K562 (cell line): ENCODE results near the gene MEAK7. TPM values are rescaled to one million over a fixed set of nuclear protein-coding genes. Genes with fewer than 3 reads are reported as not detected.

Source experiments
- ATAC-seq: fragments of 200-7000 bp; cut with Tn5 transposase; 3 replicates; pipeline ENCODE4 v1.9.1; 2020; ENCODE audit warnings: moderate library complexity
- BruUV-seq: library from RNA; stranded (reverse); fragments of 400-500 nt; replicated peaks from 2 replicates; lab custom pipeline; 2021; lab: Mats Ljungman, UMichigan
- CTCF ChIA-PET: fragments of 300-600 bp; formaldehyde crosslinking; extraction: SDS; loops from one replicate; lab custom pipeline; 2021; ENCODE audit warnings: low intra/inter-chr PET ratio; lab: Yijun Ruan, JAX
- POLR2A ChIA-PET: fragments of 300-600, 350-650 bp; sonication (Branson Sonifier 250); formaldehyde crosslinking; extraction: SDS; loops from one replicate; lab custom pipeline; 2021; ENCODE audit warnings: antibody characterized with exemption, inconsistent platforms; lab: Yijun Ruan, JAX
- DNase-seq, 4 experiments: peaks; one replicate each; pipeline versions ENCODE4 v3.0.0 to v3.0.0-alpha.2; 2011 to 2018; ENCODE audit warnings: low spot score in 3 of 4, mixed read lengths in 3 of 4; ENCODE audit errors: extremely low read depth in 1 of 4
- FAIRE-seq: peaks from 2 replicates; lab custom pipeline; 2011; peaks lifted over from hg19 to GRCh38; lab: Jason Lieb, UNC
- H2AFZ ChIP-seq: 2 replicates; pipeline ENCODE4 v1.6.0; 2011; ENCODE audit warnings: low read depth, low read length, control low read depth, inconsistent platforms
- H3K27ac ChIP-seq: fragments of 200-600 bp; 3 replicates; pipeline ENCODE4 v1.8.0; 2011; ENCODE audit warnings: low read depth, mild to moderate bottlenecking, control low read depth, inconsistent platforms, low read length, moderate library complexity, mixed read lengths; ENCODE audit errors: extremely low read depth
- H3K27me3 ChIP-seq, 2 experiments: fragments of 300-600 bp in 1 of 2; 2 replicates in 1 of 2; 3 replicates in 1 of 2; pipeline versions ENCODE4 v1.6.0 to v1.8.0; 2011; ENCODE audit warnings: inconsistent platforms in 2 of 2, low read length in 2 of 2, mild to moderate bottlenecking in 1 of 2, mixed read lengths in 1 of 2, moderate library complexity in 1 of 2; ENCODE audit not compliant: control insufficient read depth in 2 of 2, insufficient read depth in 2 of 2
- H3K36me3 ChIP-seq: fragments of 300-600 bp; 3 replicates; pipeline ENCODE4 v1.8.0; 2011; ENCODE audit warnings: mild to moderate bottlenecking, low read length, inconsistent platforms; ENCODE audit not compliant: control insufficient read depth, insufficient read depth
- H3K4me1 ChIP-seq, 2 experiments: fragments of 200-600 bp in 1 of 2; replicated peaks in 1 of 2; 2 replicates in 1 of 2; 3 replicates in 1 of 2; pipeline versions ENCODE4 v1.5.1 to v1.8.0; 2011; ENCODE audit warnings: inconsistent platforms in 2 of 2, low read length in 2 of 2, mild to moderate bottlenecking in 1 of 2, mixed read lengths in 1 of 2, moderate library complexity in 1 of 2; ENCODE audit not compliant: control insufficient read depth in 2 of 2, insufficient read depth in 2 of 2
- H3K4me2 ChIP-seq: 2 replicates; pipeline ENCODE4 v1.6.1; 2011; ENCODE audit warnings: low read length, control low read depth, inconsistent platforms, mixed read lengths; ENCODE audit not compliant: insufficient read depth
- H3K4me3 ChIP-seq: fragments of 200-600 bp; sonication (generic), shearing (Covaris generic); 2 replicates; pipeline ENCODE4 v1.5.1; 2016; ENCODE audit warnings: control low read depth, inconsistent platforms
- H3K79me2 ChIP-seq: fragments of 200-600 bp; 3 replicates; pipeline ENCODE4 v1.8.0; 2011; ENCODE audit warnings: low read length, inconsistent platforms; ENCODE audit not compliant: control insufficient read depth, insufficient read depth
- H3K9ac ChIP-seq, 2 experiments: 2 replicates each; pipeline versions ENCODE4 v1.6.0 to v1.6.1; 2011; ENCODE audit warnings: low read depth in 2 of 2, low read length in 2 of 2, control low read depth in 1 of 2, inconsistent platforms in 1 of 2, mild to moderate bottlenecking in 1 of 2, mixed read lengths in 1 of 2; ENCODE audit not compliant: insufficient read depth in 1 of 2
- H3K9me1 ChIP-seq: one replicate; pipeline ENCODE4 v1.6.0; 2011; ENCODE audit warnings: inconsistent platforms, mild to moderate bottlenecking, low read length, moderate library complexity; ENCODE audit not compliant: control insufficient read depth, insufficient read depth
- H3K9me3 ChIP-seq: replicated peaks from 2 replicates; pipeline ENCODE4 v1.5.1; 2011; ENCODE audit warnings: low read depth, low read length, inconsistent platforms; ENCODE audit not compliant: control insufficient read depth, insufficient read depth
- H4K20me1 ChIP-seq: replicated peaks from 2 replicates; pipeline ENCODE4 v1.6.1; 2011; ENCODE audit warnings: low read length, inconsistent platforms, mixed read lengths; ENCODE audit not compliant: control insufficient read depth, insufficient read depth
- BMI1 ChIP-seq: fragments of 150-350 bp; IDR thresholded peaks from 2 replicates; pipeline ENCODE4 v1.6.1; 2014; ENCODE audit warnings: low read length
- C11orf30 ChIP-seq: fragments of 450-650 bp; IDR thresholded peaks from 2 replicates; pipeline ENCODE4 v1.6.1; 2016; ENCODE audit warnings: low read depth, mild to moderate bottlenecking
- ETV1 ChIP-seq: fragments of 450-650 bp; conservative IDR thresholded peaks from 2 replicates; pipeline ENCODE4 v1.6.1; 2016; ENCODE audit warnings: missing genetic modification characterization, control low read depth, low read depth, missing compliant biosample characterization
- HSF4 ChIP-seq: fragments of 250-450 bp; sonication (Bioruptor Pico); IDR thresholded peaks from 2 replicates; pipeline ENCODE4 v2.1.2; 2022; ENCODE audit warnings: mild to moderate bottlenecking, moderate library complexity, borderline replicate concordance
- LARP7 ChIP-seq: fragments of 450-650 bp; IDR thresholded peaks from 2 replicates; pipeline ENCODE4 v1.6.1; 2016
- MECOM ChIP-seq: fragments of 250-450 bp; sonication (Bioruptor Pico); IDR thresholded peaks from 2 replicates; pipeline ENCODE4 v1.8.0; 2022; ENCODE audit warnings: inconsistent platforms
- MTA2 ChIP-seq: fragments of 450-650 bp; IDR thresholded peaks from 2 replicates; pipeline ENCODE4 v1.6.1; 2016; ENCODE audit warnings: low read depth
- NELFE ChIP-seq: IDR thresholded peaks from 2 replicates; pipeline ENCODE4 v1.6.1; 2011; ENCODE audit warnings: mild to moderate bottlenecking; ENCODE audit not compliant: insufficient read depth, insufficient read length
- NRF1 ChIP-seq, 2 experiments: fragments of 450-650 bp; IDR thresholded peaks in 1 of 2; conservative IDR thresholded peaks in 1 of 2; 2 replicates each; pipeline ENCODE4 v1.6.1; 2014; ENCODE audit warnings: mild to moderate bottlenecking in 2 of 2
- PREB ChIP-seq: sonication (generic); formaldehyde crosslinking; IDR thresholded peaks from 2 replicates; pipeline ENCODE4 v1.8.1; 2023; ENCODE audit warnings: mild to moderate bottlenecking, missing genetic modification reagents
- PRPF4 ChIP-seq: fragments of 200-400 bp; formaldehyde crosslinking; IDR thresholded peaks from one replicate; pipeline ENCODE4 v1.6.1; 2017; ENCODE audit warnings: low read length, low read depth, mild to moderate bottlenecking; ENCODE audit not compliant: insufficient read depth, poor library complexity, severe bottlenecking
- RB1 ChIP-seq: fragments of 450-650 bp; IDR thresholded peaks from 2 replicates; pipeline ENCODE4 v1.6.1; 2017; ENCODE audit warnings: low read depth, mild to moderate bottlenecking
- SIRT6 ChIP-seq: IDR thresholded peaks from one replicate; pipeline ENCODE4 v1.6.1; 2012; ENCODE audit warnings: low read depth, mild to moderate bottlenecking, control low read depth, inconsistent platforms, low read length, moderate library complexity
- SMARCA4 ChIP-seq: fragments of 450-650 bp; IDR thresholded peaks from 2 replicates; pipeline ENCODE4 v1.6.1; 2016
- SNAPC5 ChIP-seq: fragments of 250-450 bp; sonication (Bioruptor Pico); IDR thresholded peaks from 2 replicates; pipeline ENCODE4 v1.8.0; 2021; ENCODE audit warnings: moderate library complexity, mild to moderate bottlenecking, inconsistent platforms
- SNIP1 ChIP-seq: fragments of 450-650 bp; IDR thresholded peaks from 2 replicates; pipeline ENCODE4 v1.7.1; 2017; ENCODE audit warnings: low read depth, mild to moderate bottlenecking
- SREBF1 ChIP-seq: fragments of 150-350 bp; IDR thresholded peaks from 2 replicates; pipeline ENCODE4 v1.6.1; 2014; ENCODE audit warnings: antibody characterized with exemption, low read depth, low read length, borderline replicate concordance
- TSC22D4 ChIP-seq: fragments of 450-650 bp; IDR thresholded peaks from 2 replicates; pipeline ENCODE4 v1.6.1; 2016; ENCODE audit warnings: missing genetic modification characterization, missing biosample characterization, control low read depth
- ZMIZ1 ChIP-seq, 2 experiments: fragments of 150-350 bp in 1 of 2; IDR thresholded peaks; 2 replicates each; pipeline ENCODE4 v1.6.1; 2012 to 2016; ENCODE audit warnings: low read depth in 2 of 2, low read length in 2 of 2, mild to moderate bottlenecking in 1 of 2, moderate library complexity in 1 of 2
- WGBS: fragments of 100-300 bp; shearing (Covaris generic); methylation state at CpG from one replicate; pipeline ENCODE4 v1.1.6; 2016; ENCODE audit warnings: low coverage, mixed read lengths; ENCODE audit not compliant: insufficient coverage; ENCODE audit errors: missing lambda C conversion rate; 5-methylcytosine and 5-hydroxymethylcytosine counted together
- in situ Hi-C: fragments of 300-500 bp; cut with MboI; formaldehyde crosslinking; loops from 4 replicates; pipeline ENCODE4 v1.15.0; 2018; ENCODE audit warnings: inconsistent platforms, mixed read lengths
- intact Hi-C: fragments of 100-400 bp; cut with micrococcal nuclease; formaldehyde crosslinking; loops from 2 replicates; pipeline ENCODE4 v1.14.2; 2022
- polyA plus RNA-seq, 8 experiments: library from polyadenylated mRNA; depleted of rRNA in 4 of 8; stranded (reverse) in 5 of 8; unstranded in 3 of 8; fragments of >200 nt; fragmentation: Nextera tagmentation in 2 of 8; fragmentation: Illumina TruSeq in 1 of 8; extraction: Ambion mirVana in 2 of 8; extraction: Trizol in 1 of 8; gene quantifications; 2 replicates each; pipeline versions ENCODE4 v1.2.1 to v1.2.3, GENCODE V29; 2011 to 2014; ENCODE audit warnings: inconsistent platforms in 1 of 8, missing spikeins in 1 of 8
- total RNA-seq, 7 experiments: library from RNA; depleted of rRNA in 6 of 7; stranded (reverse); fragments of >200 nt in 6 of 7; fragmentation: Illumina TruSeq in 2 of 7; extraction: Trizol in 2 of 7; gene quantifications; 2 replicates each; pipeline versions ENCODE4 v1.2.1 to v1.2.3, GENCODE V29; 2011 to 2021; ENCODE audit warnings: low replicate concordance in 1 of 7

MEAK7 gene
- total and polyA plus RNA-seq, 9 of the 15 experiments (the other 6 are each of a cell fraction or from before 2014, with no cell fraction given), result 1.4 to 14.5 (median 6.3) TPM

GRCh38 chr16:84499638-84500037 lies 4.8 kb downstream of the MEAK7 start:
- Histone ChIP-seq H2AFZ (no peak overlapping the region), H3K27me3 (no peaks in the 10 kb centered on the region), H3K4me2 (no peak overlapping the region), H3K9ac (no peak overlapping the region), H3K79me2 (peaks cover 6% of the 10 kb centered on the region), H4K20me1 (no peaks in the 10 kb centered on the region), H3K36me3 (peaks cover 4% of the 10 kb centered on the region; the same call in 2 of the 3 replicates), H3K4me3 (no peak overlapping the region), H3K9me1 (no peaks in the 10 kb centered on the region), H3K9me3 (no peaks in the 10 kb centered on the region), H3K27ac (no peak overlapping the region), H3K4me1 (peaks cover 12 to 17% of the 10 kb centered on the region in 2 experiments; a peak in 4 of 5 replicates)
- 50% methylated on average over 14 of the region's 15 CpGs for WGBS
- no peak for DNase-seq
- in situ Hi-C loops, result no loop called here
- ChIA-PET CTCF (no interaction called here), POLR2A (interaction anchor here (0.6 kb wide), 1 partner anchor 71 kb away, joined by 3 read pairs; no protein-coding TSS in a partner anchor)
- no peak for ATAC-seq
- intact Hi-C loops, result no loop called here
- BruUV-seq, result no TSS peak
- FAIRE-seq, result no peak
- TF ChIP-seq SNAPC5 (CRISPR knock-in tag) (no peak), TSC22D4 (tag) (no peak), BMI1 (no peak), LARP7 (no peak), PREB (CRISPR knock-in tag) (no peak), MTA2 (no peak), SMARCA4 (no peak), C11orf30 (no peak), MECOM (no peak), SIRT6 (no peak), SREBF1 (no peak), SNIP1 (no peak), PRPF4 (no peak), ZMIZ1 (IDR thresholded peaks at IDR 0.05; ENCODE audit: low read depth in 2 of 2, low read length in 2 of 2) (no peak), HSF4 (CRISPR knock-in tag) (no peak), NELFE (no peak), RB1 (no peak), ETV1 (tag) (no peak), NRF1 (conservative IDR thresholded peaks at IDR 0.05 in 1 of 2, IDR thresholded peaks at IDR 0.05 in 1 of 2) (no peak)
